SKM-1 (cell line): ENCODE results near the gene LRRIQ3.
"Not testable (repeated sequence)": the region's sequence is repeated elsewhere in the genome, so short reads cannot be mapped to it uniquely, and the experiment has no call there.

Experiments
- DNase-seq: peaks from one replicate; lab custom pipeline; 2025; ENCODE audit not compliant: unreplicated experiment; lab: John Stamatoyannopoulos, UW

The LRRIQ3 gene

GRCh38 chr1:74117370-74117769 is 80.6 kb downstream of the LRRIQ3 start:
- DNase-seq = not testable (repeated sequence)

- no peak for DNase-seq
These were observed 84.6 kb downstream of the LRRIQ3 start for GRCh38 chr1:74113333-74113732.

GRCh38 chr1:74107394-74107793 is 90.6 kb downstream of the LRRIQ3 start:
- no peak for DNase-seq

- no peak for DNase-seq
These were observed 106.6 kb downstream of the LRRIQ3 start for GRCh38 chr1:74091371-74091770.

GRCh38 chr1:74083128-74083527 is 114.8 kb downstream of the LRRIQ3 start:
- DNase-seq = no peak

GRCh38 chr1:74065081-74065480 is 132.9 kb downstream of the LRRIQ3 start:
- DNase-seq = no peak

GRCh38 chr1:74057719-74058118 is 140.3 kb downstream of the LRRIQ3 start:
- DNase-seq = no peak

GRCh38 chr1:74053407-74053806 is 144.6 kb downstream of the LRRIQ3 start:
- no peak for DNase-seq

- DNase-seq = no peak
These were observed 147.6 kb downstream of the LRRIQ3 start for GRCh38 chr1:74050386-74050785.

- DNase-seq = no peak
These were observed 159.9 kb downstream of the LRRIQ3 start for GRCh38 chr1:74038042-74038441.

GRCh38 chr1:74012583-74012982 is 185.4 kb downstream of the LRRIQ3 start:
- DNase-seq = no peak

GRCh38 chr1:74011736-74012135 is 186.2 kb downstream of the LRRIQ3 start:
- DNase-seq = no peak

GRCh38 chr1:74010206-74010605 is 187.8 kb downstream of the LRRIQ3 start:
- no peak for DNase-seq

- DNase-seq = no peak
These were observed 192.4 kb downstream of the LRRIQ3 start for GRCh38 chr1:74005533-74005932.

- no peak for DNase-seq
These were observed 194.2 kb downstream of the LRRIQ3 start for GRCh38 chr1:74003806-74004205.

GRCh38 chr1:73998348-73998959 is 199.5 kb downstream of the LRRIQ3 start:
- no peak for DNase-seq

GRCh38 chr1:73980324-73981040 is 217.5 kb downstream of the LRRIQ3 start:
- no peak for DNase-seq

GRCh38 chr1:73979684-73980083 is 218.3 kb downstream of the LRRIQ3 start:
- DNase-seq = no peak

GRCh38 chr1:73978964-73979363 is 219.0 kb downstream of the LRRIQ3 start:
- DNase-seq = no peak
